Measurements from ENCODE around the gene GPS1. TPM values are rescaled to one million over a fixed set of nuclear protein-coding genes. Genes with fewer than 3 reads are reported as not detected.

The GPS1 gene
- polyA plus RNA-seq, 1 of the 3 experiments (the other 2 are of a cell fraction): 264 TPM

GRCh38 chr17:82092628-82092994, 40.9 kb downstream of the GPS1 start:
- no peak for DNase-seq
- POLR2A ChIA-PET: interaction anchor here (0.6 kb wide), 1 partner anchor 9 kb away, joined by 5 read pairs; no protein-coding TSS in a partner anchor
- H3K36me3 ChIP-seq (replicated peaks in 1 of 2; ENCODE audit: control insufficient read depth in 1 of 2, insufficient read depth in 2 of 2, low read length in 1 of 2): peaks cover 34 to 80% of the 10 kb centered on the region in 2 experiments
- WGBS (ENCODE audit: low lambda C conversion rate): 92% methylated on average over 6 of the region's 20 CpGs
- no peak overlapping the region for H3K9ac ChIP-seq
- no peak overlapping the region for H3K27ac ChIP-seq (ENCODE audit: low read depth in 2 of 2, low read length in 1 of 2)
- H3K4me1 ChIP-seq (ENCODE audit: control insufficient read depth in 1 of 2, insufficient read depth in 2 of 2, low read depth in 1 of 2, low read length in 1 of 2): peaks cover 10 to 13% of the 10 kb centered on the region in 2 experiments; a peak in 1 of 4 replicates
- H4K20me1 ChIP-seq (ENCODE audit: insufficient read depth): peaks cover 23% of the 10 kb centered on the region
- H3K9me3 ChIP-seq: no peaks in the 10 kb centered on the region
- no peaks in the 10 kb centered on the region for H3K27me3 ChIP-seq (ENCODE audit: insufficient read depth)
- H2AFZ ChIP-seq (ENCODE audit: low read depth): no peak overlapping the region
- H3K4me2 ChIP-seq: no peak overlapping the region
- H3K4me3 ChIP-seq (ENCODE audit: low read depth in 2 of 2, low read length in 1 of 2): no peak overlapping the region
- CTCF ChIA-PET: interaction anchor here (1.0 to 4.3 kb wide), 2 partner anchors 26 to 63 kb away, joined by 4 to 22 read pairs; no protein-coding TSS in a partner anchor
- no peaks in the 10 kb centered on the region for H3F3A ChIP-seq (replicated peaks; ENCODE audit: insufficient read depth)
- H3K9me2 ChIP-seq: no peaks in the 10 kb centered on the region
- TF ChIP-seq MEF2A (IDR thresholded peaks at IDR 0.05; ENCODE audit: borderline replicate concordance, low read depth) (no peak), SMC3 (IDR thresholded peaks at IDR 0.05; ENCODE audit: low read depth, low read length) (no peak), EP300 (IDR thresholded peaks at IDR 0.05; ENCODE audit: borderline replicate concordance in 1 of 2, low read depth in 1 of 2, low read length in 1 of 2) (no peak), JUND (IDR thresholded peaks at IDR 0.05) (no peak), PBX3 (IDR thresholded peaks at IDR 0.05) (no peak), ELF1 (IDR thresholded peaks at IDR 0.05) (no peak), RXRA (IDR thresholded peaks at IDR 0.05; ENCODE audit: borderline replicate concordance, low read depth) (no peak), YY1 (IDR thresholded peaks at IDR 0.05; ENCODE audit: low read depth) (no peak), GABPA (IDR thresholded peaks at IDR 0.05; ENCODE audit: low read depth) (no peak), MXI1 (IDR thresholded peaks at IDR 0.05; ENCODE audit: low read depth, low read length) (no peak), POLR2AphosphoS5 (IDR thresholded peaks at IDR 0.05; ENCODE audit: low read depth, low read length) (no peak)
- TF ChIP-seq, protein P1, sequence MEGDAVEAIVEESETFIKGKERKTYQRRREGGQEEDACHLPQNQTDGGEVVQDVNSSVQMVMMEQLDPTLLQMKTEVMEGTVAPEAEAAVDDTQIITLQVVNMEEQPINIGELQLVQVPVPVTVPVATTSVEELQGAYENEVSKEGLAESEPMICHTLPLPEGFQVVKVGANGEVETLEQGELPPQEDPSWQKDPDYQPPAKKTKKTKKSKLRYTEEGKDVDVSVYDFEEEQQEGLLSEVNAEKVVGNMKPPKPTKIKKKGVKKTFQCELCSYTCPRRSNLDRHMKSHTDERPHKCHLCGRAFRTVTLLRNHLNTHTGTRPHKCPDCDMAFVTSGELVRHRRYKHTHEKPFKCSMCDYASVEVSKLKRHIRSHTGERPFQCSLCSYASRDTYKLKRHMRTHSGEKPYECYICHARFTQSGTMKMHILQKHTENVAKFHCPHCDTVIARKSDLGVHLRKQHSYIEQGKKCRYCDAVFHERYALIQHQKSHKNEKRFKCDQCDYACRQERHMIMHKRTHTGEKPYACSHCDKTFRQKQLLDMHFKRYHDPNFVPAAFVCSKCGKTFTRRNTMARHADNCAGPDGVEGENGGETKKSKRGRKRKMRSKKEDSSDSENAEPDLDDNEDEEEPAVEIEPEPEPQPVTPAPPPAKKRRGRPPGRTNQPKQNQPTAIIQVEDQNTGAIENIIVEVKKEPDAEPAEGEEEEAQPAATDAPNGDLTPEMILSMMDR (IDR thresholded peaks at IDR 0.05): no peak
- TF ChIP-seq, protein P2, sequence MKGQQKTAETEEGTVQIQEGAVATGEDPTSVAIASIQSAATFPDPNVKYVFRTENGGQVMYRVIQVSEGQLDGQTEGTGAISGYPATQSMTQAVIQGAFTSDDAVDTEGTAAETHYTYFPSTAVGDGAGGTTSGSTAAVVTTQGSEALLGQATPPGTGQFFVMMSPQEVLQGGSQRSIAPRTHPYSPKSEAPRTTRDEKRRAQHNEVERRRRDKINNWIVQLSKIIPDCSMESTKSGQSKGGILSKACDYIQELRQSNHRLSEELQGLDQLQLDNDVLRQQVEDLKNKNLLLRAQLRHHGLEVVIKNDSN (IDR thresholded peaks at IDR 0.05; ENCODE audit: borderline replicate concordance, low read depth): no peak
- H3K79me2 ChIP-seq (ENCODE audit: insufficient read depth): peaks cover 32% of the 10 kb centered on the region

GRCh38 chr17:82092995-82093751, 41.5 kb downstream of the GPS1 start:
- no peak overlapping the region for H2AFZ ChIP-seq (ENCODE audit: low read depth)
- H3F3A ChIP-seq (replicated peaks; ENCODE audit: insufficient read depth): no peaks in the 10 kb centered on the region
- peaks cover 34 to 75% of the 10 kb centered on the region in 2 experiments for H3K36me3 ChIP-seq (replicated peaks in 1 of 2; ENCODE audit: control insufficient read depth in 1 of 2, insufficient read depth in 2 of 2, low read length in 1 of 2)
- POLR2A ChIA-PET: interaction anchor here (0.6 kb wide), 1 partner anchor 9 kb away, joined by 5 read pairs; no protein-coding TSS in a partner anchor
- H3K27me3 ChIP-seq (ENCODE audit: insufficient read depth): no peaks in the 10 kb centered on the region
- H3K79me2 ChIP-seq (ENCODE audit: insufficient read depth): peaks cover 32% of the 10 kb centered on the region
- no peak for TF ChIP-seq TAF1 (IDR thresholded peaks at IDR 0.05; ENCODE audit: borderline replicate concordance, low read depth, low read length)
- TF ChIP-seq CHD2 (IDR thresholded peaks at IDR 0.05; ENCODE audit: low read length, partially characterized antibody): no peak
- no peak for TF ChIP-seq NRF1 (IDR thresholded peaks at IDR 0.05; ENCODE audit: low read depth, low read length)
- no peak for TF ChIP-seq USF2 (IDR thresholded peaks at IDR 0.05; ENCODE audit: borderline replicate concordance, low read depth, low read length)
- TF ChIP-seq SMC3 (IDR thresholded peaks at IDR 0.05; ENCODE audit: low read depth, low read length): no peak
- no peak for TF ChIP-seq MXI1 (IDR thresholded peaks at IDR 0.05; ENCODE audit: low read depth, low read length)
- no peak for TF ChIP-seq RCOR1 (IDR thresholded peaks at IDR 0.05; ENCODE audit: low read length)
- TF ChIP-seq FOXM1 (IDR thresholded peaks at IDR 0.05; ENCODE audit: low read depth): no peak
- TF ChIP-seq ELF1 (IDR thresholded peaks at IDR 0.05): no peak
- no peak for TF ChIP-seq POLR2AphosphoS5 (IDR thresholded peaks at IDR 0.05; ENCODE audit: low read depth, low read length)
- no peaks in the 10 kb centered on the region for H3K9me3 ChIP-seq
- H3K9ac ChIP-seq: no peak overlapping the region
- DNase-seq: no peak
- H3K4me3 ChIP-seq (ENCODE audit: low read depth in 2 of 2, low read length in 1 of 2): no peak overlapping the region
- peaks cover 10 to 13% of the 10 kb centered on the region in 2 experiments; a peak in 1 of 4 replicates for H3K4me1 ChIP-seq (ENCODE audit: control insufficient read depth in 1 of 2, insufficient read depth in 2 of 2, low read depth in 1 of 2, low read length in 1 of 2)
- H3K4me2 ChIP-seq: no peak overlapping the region
- WGBS (ENCODE audit: low lambda C conversion rate): 95% methylated on average over 18 of the region's 40 CpGs
- H4K20me1 ChIP-seq (ENCODE audit: insufficient read depth): peaks cover 23% of the 10 kb centered on the region
- no peak overlapping the region; a peak in 1 of 4 replicates for H3K27ac ChIP-seq (ENCODE audit: low read depth in 2 of 2, low read length in 1 of 2)
- CTCF ChIA-PET: interaction anchor here (4.3 kb wide), 1 partner anchor 63 kb away, joined by 22 read pairs; no protein-coding TSS in a partner anchor
- H3K9me2 ChIP-seq: no peaks in the 10 kb centered on the region

Measured in SK-N-SH (cell line).